Esophagus squamous epithelium (tissue), 4 donors: Measurements from ENCODE around the gene CDK5RAP3.

Source experiments
- POLR2A ChIP-seq, 4 donors: fragments of 450-650 bp; IDR thresholded peaks; one replicate each; pipeline ENCODE4 v1.6.1; 2017; ENCODE audit warnings: antibody characterized with exemption in 4 of 4, mild to moderate bottlenecking in 4 of 4, moderate library complexity in 3 of 4
- TF ChIP-seq, protein P1 (sequence below), 6 experiments: fragments of 450-650 bp in 4 of 6; fragments of 200-600 bp in 2 of 6; sonication (generic) in 2 of 6; IDR thresholded peaks; one replicate each; pipeline ENCODE4 v1.5.1; 2016 to 2019; ENCODE audit warnings: antibody characterized with exemption in 6 of 6, mild to moderate bottlenecking in 4 of 6, moderate library complexity in 4 of 6

GRCh38 chr17:47975823-47976205 lies 4.9 kb downstream of the CDK5RAP3 start:
- TF ChIP-seq, protein P1, sequence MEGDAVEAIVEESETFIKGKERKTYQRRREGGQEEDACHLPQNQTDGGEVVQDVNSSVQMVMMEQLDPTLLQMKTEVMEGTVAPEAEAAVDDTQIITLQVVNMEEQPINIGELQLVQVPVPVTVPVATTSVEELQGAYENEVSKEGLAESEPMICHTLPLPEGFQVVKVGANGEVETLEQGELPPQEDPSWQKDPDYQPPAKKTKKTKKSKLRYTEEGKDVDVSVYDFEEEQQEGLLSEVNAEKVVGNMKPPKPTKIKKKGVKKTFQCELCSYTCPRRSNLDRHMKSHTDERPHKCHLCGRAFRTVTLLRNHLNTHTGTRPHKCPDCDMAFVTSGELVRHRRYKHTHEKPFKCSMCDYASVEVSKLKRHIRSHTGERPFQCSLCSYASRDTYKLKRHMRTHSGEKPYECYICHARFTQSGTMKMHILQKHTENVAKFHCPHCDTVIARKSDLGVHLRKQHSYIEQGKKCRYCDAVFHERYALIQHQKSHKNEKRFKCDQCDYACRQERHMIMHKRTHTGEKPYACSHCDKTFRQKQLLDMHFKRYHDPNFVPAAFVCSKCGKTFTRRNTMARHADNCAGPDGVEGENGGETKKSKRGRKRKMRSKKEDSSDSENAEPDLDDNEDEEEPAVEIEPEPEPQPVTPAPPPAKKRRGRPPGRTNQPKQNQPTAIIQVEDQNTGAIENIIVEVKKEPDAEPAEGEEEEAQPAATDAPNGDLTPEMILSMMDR (IDR thresholded peaks at IDR 0.05) = no peak
- no peak for TF ChIP-seq POLR2A (IDR thresholded peaks at IDR 0.05)
